DMS114 treated with DMSO at 0.1 percent for 48 hours (cell line): ENCODE measurements around the gene ACVR1.

ENCODE experiments used
- DNase-seq: peaks from one replicate; lab custom pipeline; 2025; ENCODE audit not compliant: unreplicated experiment; lab: John Stamatoyannopoulos, UW

The ACVR1 gene

GRCh38 chr2:157876066-157876785 is at the start of gene ACVR1:
TSS of gene ACVR1 (minus strand) at chr2:157876330. CDS start at chr2:157799493, 76,837 bp downstream.
- peak; percentile 86 for DNase-seq

GRCh38 chr2:157925071-157925470 is 48.9 kb upstream of the ACVR1 start:
- DNase-seq = no peak

- no peak for DNase-seq
Observed at GRCh38 chr2:157923598-157924217, 47.6 kb upstream of the ACVR1 start.

- no peak for DNase-seq
Observed at GRCh38 chr2:157922815-157923214, 46.7 kb upstream of the ACVR1 start.

GRCh38 chr2:157922336-157922735 is 46.2 kb upstream of the ACVR1 start:
- DNase-seq = no peak

- DNase-seq = no peak
Observed at GRCh38 chr2:157920736-157921135, 44.6 kb upstream of the ACVR1 start.

GRCh38 chr2:157919181-157919580 is 43.1 kb upstream of the ACVR1 start:
- no peak for DNase-seq

GRCh38 chr2:157918319-157918718 is 42.2 kb upstream of the ACVR1 start:
- DNase-seq = no peak

- DNase-seq = no peak
Observed at GRCh38 chr2:157911750-157912149, 35.6 kb upstream of the ACVR1 start.

GRCh38 chr2:157911246-157911645 is 35.1 kb upstream of the ACVR1 start:
- DNase-seq = no peak

GRCh38 chr2:157905092-157905491 is 29.0 kb upstream of the ACVR1 start:
- DNase-seq = no peak

GRCh38 chr2:157903626-157904025 is 27.5 kb upstream of the ACVR1 start:
- no peak for DNase-seq

- DNase-seq = no peak
Observed at GRCh38 chr2:157903151-157903550, 27.0 kb upstream of the ACVR1 start.

- no peak for DNase-seq
Observed at GRCh38 chr2:157902692-157903091, 26.6 kb upstream of the ACVR1 start.

- DNase-seq = no peak
Observed at GRCh38 chr2:157901325-157901724, 25.2 kb upstream of the ACVR1 start.

- no peak for DNase-seq
Observed at GRCh38 chr2:157900684-157901083, 24.6 kb upstream of the ACVR1 start.

- no peak for DNase-seq
Observed at GRCh38 chr2:157900203-157900602, 24.1 kb upstream of the ACVR1 start.

- DNase-seq = no peak
Observed at GRCh38 chr2:157899125-157899839, 23.2 kb upstream of the ACVR1 start.

GRCh38 chr2:157898591-157898996 is 22.5 kb upstream of the ACVR1 start:
- DNase-seq = no peak

- no peak for DNase-seq
Observed at GRCh38 chr2:157897106-157897971, 21.2 kb upstream of the ACVR1 start.

- DNase-seq = no peak
Observed at GRCh38 chr2:157895531-157895930, 19.4 kb upstream of the ACVR1 start.
